Neural cell (in vitro differentiated cells): ENCODE results near the gene ACP2.

Experiments
- EP300 ChIP-seq: fragments of 450-650 bp; conservative IDR thresholded peaks from 2 replicates; pipeline ENCODE4 v1.6.1; 2014; ENCODE audit warnings: antibody characterized with exemption, mild to moderate bottlenecking, moderate library complexity; ENCODE audit not compliant: poor library complexity, severe bottlenecking
- EZH2 ChIP-seq: fragments of 200-600, 300-800 bp; shearing (Covaris generic), sonication (generic); IDR thresholded peaks from 2 replicates; pipeline ENCODE4 v1.6.1; 2014; ENCODE audit warnings: antibody characterized with exemption, low read length, borderline replicate concordance, mild to moderate bottlenecking; ENCODE audit not compliant: insufficient read depth, poor library complexity, severe bottlenecking
- MXI1 ChIP-seq: fragments of 450-650 bp; conservative IDR thresholded peaks from 2 replicates; pipeline ENCODE4 v1.6.1; 2014; ENCODE audit warnings: antibody characterized with exemption, mild to moderate bottlenecking; ENCODE audit not compliant: poor library complexity, severe bottlenecking
- POLR2AphosphoS5 ChIP-seq: IDR thresholded peaks from 2 replicates; pipeline ENCODE4 v1.6.1; 2012
- SMC3 ChIP-seq: fragments of 450-650 bp; conservative IDR thresholded peaks from 2 replicates; pipeline ENCODE4 v1.6.1; 2014; ENCODE audit warnings: antibody characterized with exemption, mild to moderate bottlenecking, moderate library complexity; ENCODE audit not compliant: poor library complexity
- TF ChIP-seq, protein P1 (sequence below): fragments of 450-650 bp; IDR thresholded peaks from 2 replicates; pipeline ENCODE4 v1.5.1; 2014; ENCODE audit warnings: antibody characterized with exemption, mild to moderate bottlenecking, moderate library complexity; ENCODE audit not compliant: poor library complexity, severe bottlenecking
- TF ChIP-seq, protein P2 (sequence below): IDR thresholded peaks from 2 replicates; pipeline ENCODE4 v1.6.1; 2012; ENCODE audit warnings: borderline replicate concordance

- TF ChIP-seq, protein P1, sequence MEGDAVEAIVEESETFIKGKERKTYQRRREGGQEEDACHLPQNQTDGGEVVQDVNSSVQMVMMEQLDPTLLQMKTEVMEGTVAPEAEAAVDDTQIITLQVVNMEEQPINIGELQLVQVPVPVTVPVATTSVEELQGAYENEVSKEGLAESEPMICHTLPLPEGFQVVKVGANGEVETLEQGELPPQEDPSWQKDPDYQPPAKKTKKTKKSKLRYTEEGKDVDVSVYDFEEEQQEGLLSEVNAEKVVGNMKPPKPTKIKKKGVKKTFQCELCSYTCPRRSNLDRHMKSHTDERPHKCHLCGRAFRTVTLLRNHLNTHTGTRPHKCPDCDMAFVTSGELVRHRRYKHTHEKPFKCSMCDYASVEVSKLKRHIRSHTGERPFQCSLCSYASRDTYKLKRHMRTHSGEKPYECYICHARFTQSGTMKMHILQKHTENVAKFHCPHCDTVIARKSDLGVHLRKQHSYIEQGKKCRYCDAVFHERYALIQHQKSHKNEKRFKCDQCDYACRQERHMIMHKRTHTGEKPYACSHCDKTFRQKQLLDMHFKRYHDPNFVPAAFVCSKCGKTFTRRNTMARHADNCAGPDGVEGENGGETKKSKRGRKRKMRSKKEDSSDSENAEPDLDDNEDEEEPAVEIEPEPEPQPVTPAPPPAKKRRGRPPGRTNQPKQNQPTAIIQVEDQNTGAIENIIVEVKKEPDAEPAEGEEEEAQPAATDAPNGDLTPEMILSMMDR = no peak
- no peak for TF ChIP-seq EP300
- no peak for TF ChIP-seq EZH2
- TF ChIP-seq, protein P2, sequence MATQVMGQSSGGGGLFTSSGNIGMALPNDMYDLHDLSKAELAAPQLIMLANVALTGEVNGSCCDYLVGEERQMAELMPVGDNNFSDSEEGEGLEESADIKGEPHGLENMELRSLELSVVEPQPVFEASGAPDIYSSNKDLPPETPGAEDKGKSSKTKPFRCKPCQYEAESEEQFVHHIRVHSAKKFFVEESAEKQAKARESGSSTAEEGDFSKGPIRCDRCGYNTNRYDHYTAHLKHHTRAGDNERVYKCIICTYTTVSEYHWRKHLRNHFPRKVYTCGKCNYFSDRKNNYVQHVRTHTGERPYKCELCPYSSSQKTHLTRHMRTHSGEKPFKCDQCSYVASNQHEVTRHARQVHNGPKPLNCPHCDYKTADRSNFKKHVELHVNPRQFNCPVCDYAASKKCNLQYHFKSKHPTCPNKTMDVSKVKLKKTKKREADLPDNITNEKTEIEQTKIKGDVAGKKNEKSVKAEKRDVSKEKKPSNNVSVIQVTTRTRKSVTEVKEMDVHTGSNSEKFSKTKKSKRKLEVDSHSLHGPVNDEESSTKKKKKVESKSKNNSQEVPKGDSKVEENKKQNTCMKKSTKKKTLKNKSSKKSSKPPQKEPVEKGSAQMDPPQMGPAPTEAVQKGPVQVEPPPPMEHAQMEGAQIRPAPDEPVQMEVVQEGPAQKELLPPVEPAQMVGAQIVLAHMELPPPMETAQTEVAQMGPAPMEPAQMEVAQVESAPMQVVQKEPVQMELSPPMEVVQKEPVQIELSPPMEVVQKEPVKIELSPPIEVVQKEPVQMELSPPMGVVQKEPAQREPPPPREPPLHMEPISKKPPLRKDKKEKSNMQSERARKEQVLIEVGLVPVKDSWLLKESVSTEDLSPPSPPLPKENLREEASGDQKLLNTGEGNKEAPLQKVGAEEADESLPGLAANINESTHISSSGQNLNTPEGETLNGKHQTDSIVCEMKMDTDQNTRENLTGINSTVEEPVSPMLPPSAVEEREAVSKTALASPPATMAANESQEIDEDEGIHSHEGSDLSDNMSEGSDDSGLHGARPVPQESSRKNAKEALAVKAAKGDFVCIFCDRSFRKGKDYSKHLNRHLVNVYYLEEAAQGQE = no peak
- TF ChIP-seq POLR2AphosphoS5 = no peak
- no peak for TF ChIP-seq SMC3
- TF ChIP-seq MXI1 = no peak
Observed at GRCh38 chr11:47222696-47223095, 25.9 kb downstream of the ACP2 start.
